ENCODE results near the gene DUS2. TPM values are rescaled to one million over a fixed set of nuclear protein-coding genes. Genes with fewer than 3 reads are reported as not detected.

Gene DUS2
- total RNA-seq, 2 experiments from 2014 or later = 21.1 to 25.2 TPM

GRCh38 chr16:68037841-68038597 is 14.9 kb downstream of the DUS2 start:
- Mint-ChIP-seq H3K9me3 (no peaks in the 10 kb centered on the region), H3K36me3 (peaks cover 23% of the 10 kb centered on the region), H3K4me1 (peaks cover 23% of the 10 kb centered on the region), H3K4me3 (no peak overlapping the region), H3K27ac (peak overlapping the region; percentile 5), H3K27me3 (no peaks in the 10 kb centered on the region)
- DNase-seq = no peak
- no peak for ATAC-seq (ENCODE audit: low read depth)
- POLR2A ChIA-PET = interaction anchor here (0.7 kb wide), 2 partner anchors 15 to 24 kb away, joined by 3 to 4 read pairs; partner anchors contain the start of gene DUS2

DNA sequence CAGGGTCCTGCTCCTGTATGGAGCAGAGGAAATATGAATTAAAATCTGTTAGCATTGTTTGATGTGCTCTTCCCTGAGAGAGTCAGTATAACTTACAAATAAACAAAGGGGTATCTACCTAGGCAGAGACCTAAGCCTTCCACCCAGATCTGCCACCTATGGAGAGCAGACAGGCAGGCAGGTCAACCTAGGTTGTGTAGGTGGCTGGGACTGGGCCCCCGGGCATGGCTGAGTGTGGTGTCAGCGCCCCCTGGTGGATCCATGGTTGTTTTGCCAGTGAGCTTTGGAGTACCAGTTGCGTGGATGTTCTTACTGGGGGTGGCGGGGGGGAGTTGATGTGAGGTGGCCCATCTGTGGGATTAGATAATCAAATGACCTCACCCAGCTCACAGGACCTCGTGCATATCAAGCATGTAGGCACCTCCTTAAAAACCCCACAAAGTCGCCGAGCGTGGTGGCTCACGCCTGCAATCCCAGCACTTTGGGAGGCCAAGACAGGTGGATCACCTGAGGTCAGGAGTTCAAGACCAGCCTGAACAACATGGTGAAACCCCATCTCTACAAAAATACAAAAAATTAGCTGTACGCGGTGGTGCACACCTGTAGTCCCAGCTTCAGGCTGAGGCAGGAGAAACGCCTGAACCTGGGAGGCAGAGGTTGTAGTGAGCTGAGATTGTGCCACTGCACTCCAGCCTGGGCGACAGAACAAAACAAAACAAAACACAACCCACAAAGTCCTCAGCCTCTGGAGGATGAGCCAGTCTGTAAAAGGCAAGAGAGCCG is 17.6 kb downstream of the DUS2 start:
- POLR2A ChIA-PET = interaction anchor here (0.6 to 2.0 kb wide), 12 partner anchors 18 to 234 kb away, joined by 3 to 6 read pairs (median 4); partner anchors contain the start of genes DDX28, DPEP2, DUS2 and PSKH1
- Mint-ChIP-seq H3K4me1 (peaks cover 17% of the 10 kb centered on the region), H3K27me3 (no peaks in the 10 kb centered on the region), H3K36me3 (peaks cover 18% of the 10 kb centered on the region), H3K9me3 (no peaks in the 10 kb centered on the region), H3K27ac (peak overlapping the region; percentile 18), H3K4me3 (no peak overlapping the region)
- DNase-seq (peak; percentile 91), ATAC-seq (ENCODE audit: low read depth) (peak; percentile 99)

GRCh38 chr16:68041783-68042182 is 18.7 kb downstream of the DUS2 start:
- POLR2A ChIA-PET = interaction anchor here (0.7 kb wide), 1 partner anchor 24 kb away, joined by 3 read pairs; no protein-coding TSS in a partner anchor
- Mint-ChIP-seq H3K36me3 (peaks cover 18% of the 10 kb centered on the region), H3K27me3 (no peaks in the 10 kb centered on the region), H3K27ac (no peak overlapping the region), H3K4me3 (no peak overlapping the region), H3K4me1 (peaks cover 15% of the 10 kb centered on the region), H3K9me3 (no peaks in the 10 kb centered on the region)
- DNase-seq (no peak), ATAC-seq (ENCODE audit: low read depth) (no peak)

GRCh38 chr16:68046106-68046505 is 23.0 kb downstream of the DUS2 start:
- Mint-ChIP-seq H3K36me3 (peaks cover 23% of the 10 kb centered on the region), H3K9me3 (no peaks in the 10 kb centered on the region), H3K27ac (no peak overlapping the region), H3K4me3 (no peak overlapping the region), H3K4me1 (peaks cover 4% of the 10 kb centered on the region), H3K27me3 (no peaks in the 10 kb centered on the region)
- POLR2A ChIA-PET = interaction anchor here (0.7 to 1.2 kb wide), 2 partner anchors 24 to 51 kb away, joined by 3 read pairs; no protein-coding TSS in a partner anchor
- ATAC-seq (ENCODE audit: low read depth) (no peak), DNase-seq (no peak)

DNA sequence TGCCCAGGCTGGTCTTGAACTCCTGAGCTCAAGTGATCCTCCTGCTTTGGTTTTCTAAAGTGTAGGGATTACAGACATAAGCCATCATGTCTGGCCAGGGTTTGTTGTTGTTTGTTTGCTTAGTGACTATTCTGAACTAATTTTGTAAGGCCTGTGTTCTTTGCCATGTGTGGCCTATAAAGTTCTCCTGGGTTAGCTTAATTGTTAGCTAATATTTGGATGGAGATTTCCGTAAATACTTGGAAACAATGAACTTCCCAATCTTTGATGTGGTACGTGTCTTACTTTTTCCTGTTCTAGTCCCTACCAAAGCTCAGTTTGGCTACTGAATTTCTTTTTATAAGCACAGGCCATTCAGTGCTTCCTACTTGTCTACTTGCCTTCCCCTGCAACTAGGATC is 24.9 kb downstream of the DUS2 start:
- H3K27ac Mint-ChIP-seq = no peak overlapping the region
- POLR2A ChIA-PET = no interaction called here
- H3K4me3 Mint-ChIP-seq = no peak overlapping the region

DNA sequence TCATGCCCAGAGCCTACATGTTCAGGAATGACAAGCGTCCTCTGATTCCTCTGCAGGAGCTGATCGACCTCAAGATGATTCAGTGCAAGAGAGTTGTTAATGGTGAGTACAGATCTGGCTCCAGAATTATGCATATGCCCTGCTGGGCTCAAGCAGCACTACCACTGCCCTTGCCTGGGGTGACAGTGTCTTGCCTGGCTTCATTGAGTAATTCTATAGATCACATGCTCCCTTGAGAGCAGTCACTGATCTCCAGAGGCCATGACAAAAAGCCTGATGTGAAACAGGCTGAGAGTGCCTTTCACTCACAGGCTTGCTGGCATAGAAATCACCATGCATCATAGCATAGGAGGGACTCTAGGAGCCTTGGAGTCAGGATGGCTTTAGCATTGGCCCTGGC is 26.4 kb downstream of the DUS2 start:
- Mint-ChIP-seq H3K36me3 (peaks cover 33% of the 10 kb centered on the region), H3K4me3 (no peak overlapping the region), H3K27me3 (no peaks in the 10 kb centered on the region), H3K4me1 (peaks cover 4% of the 10 kb centered on the region), H3K27ac (no peak overlapping the region), H3K9me3 (no peaks in the 10 kb centered on the region)
- DNase-seq (no peak), ATAC-seq (ENCODE audit: low read depth) (no peak)
- POLR2A ChIA-PET = interaction anchor here (0.6 kb wide), 1 partner anchor 81 kb away, joined by 3 read pairs; the partner anchor contains the start of gene SLC12A4

More for the DNA sequence above, 24.9 kb downstream of the DUS2 start:
- H3K36me3 Mint-ChIP-seq = peaks cover 25% of the 10 kb centered on the region
- peaks cover 4% of the 10 kb centered on the region for H3K4me1 Mint-ChIP-seq
- no peak for DNase-seq
- H3K27me3 Mint-ChIP-seq = no peaks in the 10 kb centered on the region
- no peaks in the 10 kb centered on the region for H3K9me3 Mint-ChIP-seq
- ATAC-seq (ENCODE audit: low read depth) = no peak

DNA sequence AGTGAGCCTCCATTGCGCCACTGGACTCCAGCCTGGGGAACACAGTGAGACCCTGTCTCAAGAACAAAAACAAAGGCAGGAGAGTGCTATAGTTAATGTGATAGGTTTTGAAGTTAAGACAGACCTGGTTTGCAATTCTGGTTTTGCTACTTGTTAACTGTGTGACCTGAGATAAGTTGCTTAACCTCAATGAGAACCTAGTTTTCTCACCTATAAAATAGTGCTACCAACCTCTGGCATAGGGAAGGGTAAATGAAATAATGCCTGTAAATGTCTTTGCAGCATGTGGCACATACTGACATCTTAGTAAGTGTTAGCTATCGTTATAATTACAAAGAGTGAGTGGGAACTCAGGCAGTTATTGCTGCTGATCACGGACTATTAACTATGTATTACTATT is 32.3 kb downstream of the DUS2 start:
- DNase-seq = no peak
- no peaks in the 10 kb centered on the region for H3K27me3 Mint-ChIP-seq
- POLR2A ChIA-PET = no interaction called here
- no peak overlapping the region for H3K27ac Mint-ChIP-seq
- H3K4me1 Mint-ChIP-seq = peaks cover 16% of the 10 kb centered on the region
- H3K4me3 Mint-ChIP-seq = no peak overlapping the region
- ATAC-seq (ENCODE audit: low read depth) = no peak
- no peaks in the 10 kb centered on the region for H3K9me3 Mint-ChIP-seq
- H3K36me3 Mint-ChIP-seq = peaks cover 50% of the 10 kb centered on the region

DNA sequence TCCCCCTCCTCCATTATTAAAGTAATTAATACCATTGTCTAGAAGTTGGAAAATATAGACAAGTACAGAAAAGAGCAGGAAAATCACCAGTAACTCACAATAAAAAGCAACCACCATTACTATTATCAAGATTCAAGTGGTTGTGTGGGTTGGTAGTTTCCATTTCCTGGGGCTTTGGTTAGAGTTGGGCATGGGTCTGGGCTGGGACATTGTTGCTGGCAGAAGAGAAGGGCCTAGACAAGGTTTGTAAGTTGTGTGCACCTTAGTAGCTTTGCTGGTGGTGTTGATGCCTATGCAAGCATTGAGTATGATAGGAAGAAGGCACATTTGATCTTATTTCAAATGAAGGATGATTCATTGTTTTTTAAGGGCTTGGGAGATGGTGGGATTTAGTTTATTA is 36.7 kb downstream of the DUS2 start:
- no peaks in the 10 kb centered on the region for H3K9me3 Mint-ChIP-seq
- POLR2A ChIA-PET = interaction anchor here (2.7 kb wide), 1 partner anchor 25 kb away, joined by 15 read pairs; the partner anchor contains the start of gene NFATC3
- ATAC-seq (ENCODE audit: low read depth) (peak; percentile 26), DNase-seq (no peak)
- no peaks in the 10 kb centered on the region for H3K27me3 Mint-ChIP-seq
- H3K27ac Mint-ChIP-seq = peak overlapping the region; percentile 88
- peaks cover 49% of the 10 kb centered on the region for H3K36me3 Mint-ChIP-seq
- peak overlapping the region; percentile 55 for H3K4me3 Mint-ChIP-seq
- peaks cover 51% of the 10 kb centered on the region for H3K4me1 Mint-ChIP-seq

DNA sequence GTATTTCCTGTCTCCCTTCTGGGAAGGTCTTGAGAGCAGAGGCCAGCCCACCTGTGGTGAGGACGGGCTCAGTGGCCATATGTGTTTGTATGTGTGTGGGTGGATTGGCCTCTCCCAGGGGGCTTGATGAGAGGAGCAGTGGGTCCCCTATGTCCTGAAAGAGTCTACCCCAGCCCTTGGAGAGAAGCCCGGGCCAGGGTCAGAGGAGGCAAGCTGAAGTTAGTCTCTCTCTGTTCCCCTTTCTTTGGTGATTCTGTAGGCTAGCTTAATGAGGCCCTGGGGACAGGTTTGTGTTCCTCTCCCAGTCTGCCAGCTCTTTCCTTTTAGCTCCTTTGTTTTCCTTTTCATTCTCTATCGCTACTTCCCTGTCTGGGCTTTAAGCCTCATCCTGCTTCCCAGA is 38.3 kb downstream of the DUS2 start:
- Mint-ChIP-seq H3K9me3 (no peaks in the 10 kb centered on the region), H3K27me3 (no peaks in the 10 kb centered on the region), H3K4me3 (peak overlapping the region; percentile 28), H3K4me1 (peaks cover 59% of the 10 kb centered on the region), H3K27ac (peak overlapping the region; percentile 92), H3K36me3 (peaks cover 38% of the 10 kb centered on the region)
- POLR2A ChIA-PET = interaction anchor here (0.6 to 2.8 kb wide), 8 partner anchors 9 to 147 kb away, joined by 3 to 15 read pairs (median 3); partner anchors contain the start of genes DDX28, DPEP2, DUS2 and NFATC3
- DNase-seq (no peak), ATAC-seq (ENCODE audit: low read depth) (no peak)

- Mint-ChIP-seq H3K36me3 (peaks cover 40% of the 10 kb centered on the region), H3K9me3 (no peaks in the 10 kb centered on the region), H3K27me3 (no peaks in the 10 kb centered on the region), H3K4me1 (peaks cover 66% of the 10 kb centered on the region), H3K4me3 (peak overlapping the region; percentile 65), H3K27ac (peak overlapping the region; percentile 92)
- POLR2A ChIA-PET = interaction anchor here (0.6 to 3.4 kb wide), 9 partner anchors 8 to 127 kb away, joined by 3 to 11 read pairs (median 5); partner anchors contain the start of genes NFATC3 and PSMB10
- ATAC-seq (ENCODE audit: low read depth) (peak; percentile 80), DNase-seq (no peak)
Measured at GRCh38 chr16:68062910-68063393, 39.9 kb downstream of the DUS2 start.

DNA sequence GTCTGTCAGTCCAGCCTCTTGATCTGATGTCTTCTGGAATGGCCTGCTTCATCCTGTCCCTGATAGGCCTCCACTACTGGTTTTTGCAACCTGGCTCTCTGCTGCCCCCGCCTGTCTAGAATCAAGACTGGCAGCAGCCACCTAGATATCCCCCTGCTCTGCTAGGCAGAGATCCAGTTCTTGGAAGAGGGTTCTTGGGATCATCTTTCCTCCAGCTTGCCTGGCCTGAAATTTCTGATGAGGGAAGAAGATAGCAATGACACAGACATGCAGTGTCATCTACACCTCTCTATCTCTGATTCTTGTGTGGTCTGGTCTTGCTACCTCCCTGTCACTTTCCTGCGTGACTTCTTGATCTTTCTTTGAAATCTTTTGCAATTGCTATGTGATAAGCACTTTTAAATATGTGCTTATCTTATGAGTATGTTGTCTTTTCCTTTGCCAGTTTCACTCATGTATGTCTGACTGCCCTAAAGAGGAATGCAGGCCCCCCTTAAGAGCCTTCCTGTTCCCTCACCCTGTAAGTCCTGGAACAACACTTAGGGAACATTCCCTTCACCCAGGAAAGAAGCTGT is 41.8 kb downstream of the DUS2 start:
- Mint-ChIP-seq H3K9me3 (no peaks in the 10 kb centered on the region), H3K27ac (peak overlapping the region; percentile 95), H3K36me3 (peaks cover 29% of the 10 kb centered on the region), H3K4me1 (peaks cover 65% of the 10 kb centered on the region), H3K27me3 (no peaks in the 10 kb centered on the region), H3K4me3 (peak overlapping the region; percentile 45)
- POLR2A ChIA-PET = interaction anchor here (1.4 to 3.4 kb wide), 3 partner anchors 10 to 129 kb away, joined by 3 to 11 read pairs (median 4); partner anchors contain the start of gene PSMB10
- ATAC-seq (ENCODE audit: low read depth) (peak; percentile 62), DNase-seq (peak; percentile 77)

DNA sequence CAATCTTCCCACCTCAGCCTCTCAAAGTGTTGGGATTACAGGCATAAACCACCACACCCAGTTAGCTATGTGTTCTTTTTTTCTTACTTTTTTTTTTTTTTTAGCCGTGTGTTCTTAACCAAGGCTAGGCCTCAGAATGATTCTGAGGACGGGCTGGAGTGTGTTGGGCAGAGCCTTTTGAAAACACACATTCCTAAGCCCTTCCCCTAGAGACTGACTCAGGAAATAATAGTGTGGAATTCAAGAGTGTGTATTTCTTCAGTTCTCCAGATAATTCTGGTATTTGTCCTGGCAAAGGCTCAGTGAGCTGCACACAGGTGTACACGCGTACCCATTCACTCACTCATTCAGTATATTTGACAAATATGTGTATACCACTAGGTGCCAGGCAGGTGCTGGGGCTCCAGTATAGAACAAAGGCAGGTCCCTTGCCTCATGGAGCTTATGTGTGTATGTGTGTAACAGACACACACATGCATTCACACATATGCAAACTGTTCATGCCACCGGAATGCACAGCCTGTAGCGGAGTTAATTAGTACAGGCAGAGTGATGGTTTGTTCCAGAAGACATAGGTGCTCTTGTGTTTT is 42.7 kb downstream of the DUS2 start:
- POLR2A ChIA-PET = interaction anchor here (0.6 to 3.4 kb wide), 6 partner anchors 9 to 294 kb away, joined by 3 to 11 read pairs (median 4); partner anchors contain the start of genes DDX28, DUS2 and PSMB10
- peaks cover 26% of the 10 kb centered on the region for H3K36me3 Mint-ChIP-seq
- H3K4me3 Mint-ChIP-seq = no peak overlapping the region
- no peaks in the 10 kb centered on the region for H3K27me3 Mint-ChIP-seq
- H3K4me1 Mint-ChIP-seq = peaks cover 70% of the 10 kb centered on the region
- peak overlapping the region; percentile 54 for H3K27ac Mint-ChIP-seq
- ATAC-seq (ENCODE audit: low read depth) = no peak
- DNase-seq = no peak
- H3K9me3 Mint-ChIP-seq = no peaks in the 10 kb centered on the region

All from activated naive CD8-positive, alpha-beta T cell treated with anti-CD3 and anti-CD28 coated beads, Interleukin-2, amount 10 ng/mL, durations not matched to agents 7 days and 5 days (primary cell).